ENCODE measurements around the gene GPR183.

The GPR183 gene

DNA sequence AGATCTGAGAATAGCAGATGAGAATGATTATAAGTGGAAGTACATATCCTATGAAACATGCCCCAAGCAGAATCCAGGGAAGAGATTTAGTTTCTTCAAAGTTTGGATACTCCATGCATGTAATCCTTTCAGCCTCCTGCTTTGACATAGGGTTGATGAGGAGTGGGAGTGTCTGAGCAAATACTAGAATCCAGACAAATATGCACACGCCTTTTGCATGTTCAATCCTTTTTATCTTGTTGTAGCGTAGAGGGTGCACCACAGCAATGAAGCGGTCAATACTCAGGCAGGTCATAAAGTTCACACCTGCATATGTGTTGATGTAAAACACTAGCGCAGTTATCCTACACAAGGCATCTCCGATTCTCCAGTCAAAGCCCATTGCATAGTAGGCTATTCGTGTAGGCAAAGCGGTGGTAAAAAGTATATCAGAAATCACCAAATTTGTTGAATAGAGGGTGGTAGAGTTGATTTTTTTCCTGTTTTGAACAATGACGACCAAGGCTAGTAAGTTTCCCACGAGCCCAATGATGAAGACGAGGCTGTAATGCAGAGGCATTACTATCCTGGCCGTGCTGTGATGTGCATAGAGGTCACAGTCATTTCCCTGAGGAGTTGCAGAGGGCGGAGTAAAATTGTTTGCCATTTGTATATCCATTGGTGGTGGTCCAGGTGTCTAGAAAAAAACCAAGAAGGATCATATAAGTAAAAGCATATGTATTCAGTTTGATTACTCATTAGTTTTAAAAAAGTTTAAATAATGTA is 11.5 kb downstream of the GPR183 start:
- no peak for DNase-seq (ENCODE audit: low spot score)

DNA sequence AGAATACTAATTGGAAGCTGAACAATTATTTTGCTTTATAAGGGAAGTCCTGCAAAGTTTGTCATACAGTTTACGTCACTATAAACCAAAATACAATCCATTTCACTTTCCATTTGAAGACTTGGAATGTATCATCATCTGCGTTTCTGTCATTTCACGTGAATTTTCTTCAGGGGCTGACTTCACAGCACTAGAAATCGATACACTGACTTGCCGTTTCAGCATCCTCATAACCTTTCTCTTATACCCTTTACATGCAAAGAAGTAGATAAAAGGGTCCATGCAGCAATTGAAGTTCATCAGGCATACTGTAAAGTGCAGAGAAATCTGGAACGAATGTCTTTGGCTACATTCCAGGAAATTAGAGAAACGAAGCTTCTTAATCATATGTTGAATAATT is 12.2 kb downstream of the GPR183 start:
- DNase-seq (ENCODE audit: low spot score): no peak

DNA sequence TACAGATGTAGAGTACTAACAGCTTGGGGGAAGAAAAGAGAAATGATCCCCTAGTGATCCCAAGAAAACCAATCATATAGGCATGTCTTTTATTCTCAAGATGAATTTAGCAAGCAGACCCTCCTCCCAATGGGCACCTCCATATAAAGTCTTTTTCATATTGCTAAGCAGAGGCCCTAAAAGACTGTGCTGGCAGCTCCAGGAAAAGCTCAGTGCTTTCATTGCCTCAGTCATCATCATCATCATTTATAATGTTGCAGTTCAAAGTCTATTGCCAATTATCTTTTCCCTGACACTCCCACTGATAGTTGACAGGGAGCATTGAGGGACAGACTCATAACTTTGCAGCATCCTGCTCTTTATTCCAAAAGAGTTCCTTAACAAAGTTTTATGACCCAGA is 13.0 kb downstream of the GPR183 start:
- DNase-seq (ENCODE audit: low spot score): no peak

DNA sequence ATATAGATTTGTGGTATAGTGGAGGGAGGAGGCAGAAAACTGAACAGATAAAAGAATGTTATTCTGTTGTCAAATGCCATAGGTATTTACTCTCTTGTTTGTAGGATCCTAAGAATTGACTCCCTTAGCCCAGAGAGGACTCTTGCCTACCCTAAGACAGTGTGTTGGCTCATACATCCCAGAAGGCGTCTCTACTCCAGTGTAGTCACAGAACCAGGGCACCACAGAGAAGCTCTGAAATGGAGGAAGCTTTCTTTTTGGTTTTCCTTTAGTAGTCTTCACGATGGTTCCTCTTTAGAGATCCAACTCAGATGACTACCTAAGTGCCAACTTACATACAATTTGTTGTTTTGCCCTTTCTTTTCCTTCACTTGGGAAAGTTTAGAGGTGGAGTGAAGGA is 14.0 kb downstream of the GPR183 start:
- DNase-seq (ENCODE audit: low spot score): no peak

DNA sequence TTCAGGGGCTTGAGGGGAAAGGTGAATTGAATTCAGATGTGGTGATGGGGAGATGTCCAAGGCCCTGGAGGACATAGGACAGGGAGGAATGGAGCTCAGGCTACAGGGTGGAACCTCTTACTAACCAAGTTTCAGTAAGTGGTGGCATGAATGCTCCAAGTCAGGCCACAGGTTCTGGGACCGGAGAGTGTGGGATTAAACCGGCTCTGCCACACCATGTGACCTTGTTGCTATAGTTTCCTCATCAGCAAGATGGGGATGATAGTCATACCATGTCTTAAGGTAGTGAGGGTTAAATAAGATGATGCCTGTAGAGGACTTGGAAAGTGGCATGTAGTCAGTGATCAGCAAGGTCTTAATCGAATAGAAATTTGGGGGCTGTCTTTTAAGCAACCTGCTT is 16.3 kb downstream of the GPR183 start:
- no peak for DNase-seq (ENCODE audit: low spot score)

DNA sequence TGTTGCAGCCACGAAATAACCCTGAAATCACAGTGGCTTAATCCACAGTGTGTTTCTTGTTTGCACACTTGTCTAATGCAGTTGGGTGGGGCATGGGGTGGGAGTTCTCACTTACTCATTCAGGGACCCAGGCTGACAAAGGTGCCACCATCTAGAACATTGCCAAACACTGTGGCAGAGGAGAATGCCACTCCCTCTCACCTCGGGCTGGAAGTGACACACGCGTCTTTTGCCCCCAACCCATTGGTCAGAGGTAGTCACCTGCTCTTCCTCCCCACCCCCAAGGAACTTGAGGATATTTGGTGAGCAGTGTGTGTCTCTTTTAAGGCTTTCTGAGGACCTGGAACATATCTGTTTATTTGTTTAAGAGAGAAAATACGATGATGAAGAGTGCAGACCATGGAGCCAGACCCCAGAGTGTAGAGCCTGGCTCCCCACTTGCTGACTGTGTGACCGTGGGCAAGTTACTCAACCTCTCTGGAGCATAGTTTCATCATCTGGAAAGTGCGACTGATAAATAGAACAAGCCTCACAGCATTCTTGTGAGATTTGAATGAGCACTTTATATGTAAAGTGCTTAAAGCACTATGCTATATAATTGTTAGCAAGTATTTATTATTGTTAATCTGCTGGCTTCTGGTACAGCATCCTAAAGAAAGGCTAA is 17.4 kb downstream of the GPR183 start:
- no peak for DNase-seq (ENCODE audit: low spot score)

DNA sequence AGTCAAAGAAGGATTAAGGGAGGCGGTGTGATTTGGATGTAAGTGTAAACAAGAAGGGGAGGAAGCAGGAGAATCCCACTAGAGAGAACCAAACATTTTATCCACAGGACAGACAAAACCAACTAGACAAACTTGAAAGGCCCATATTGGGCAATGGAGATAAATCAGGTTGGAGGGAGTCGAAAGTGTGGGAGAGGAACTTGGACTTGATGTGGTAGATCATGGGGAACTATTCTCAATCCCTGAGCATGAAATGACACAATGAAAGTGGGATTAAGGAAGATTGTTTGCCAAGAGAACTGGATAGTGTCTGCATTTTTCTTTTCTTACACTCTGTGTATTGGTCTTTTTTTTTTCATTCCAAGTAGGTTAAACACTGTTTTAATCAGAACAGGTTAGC is 17.9 kb downstream of the GPR183 start:
- no peak for DNase-seq (ENCODE audit: low spot score)

DNA sequence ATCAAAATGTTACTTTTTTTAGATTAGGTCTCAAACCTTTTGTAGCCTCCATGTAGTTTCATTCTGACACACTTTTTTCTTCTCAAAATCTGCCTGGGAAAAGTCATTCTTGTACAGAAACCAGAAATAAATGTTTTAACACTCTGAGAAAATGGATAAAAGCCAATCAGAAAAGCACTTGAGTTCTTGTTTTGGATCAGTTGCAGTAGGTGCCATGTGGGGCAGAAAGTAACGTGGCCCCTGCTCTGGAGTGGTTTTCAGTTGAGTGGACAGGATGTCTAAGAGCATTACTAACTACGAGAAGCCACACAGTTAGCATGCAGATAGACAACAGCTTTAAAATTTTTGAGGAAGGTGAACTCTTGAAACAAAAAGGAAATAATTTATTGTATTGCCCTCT is 19.1 kb downstream of the GPR183 start:
- DNase-seq (ENCODE audit: low spot score): no peak

DNA sequence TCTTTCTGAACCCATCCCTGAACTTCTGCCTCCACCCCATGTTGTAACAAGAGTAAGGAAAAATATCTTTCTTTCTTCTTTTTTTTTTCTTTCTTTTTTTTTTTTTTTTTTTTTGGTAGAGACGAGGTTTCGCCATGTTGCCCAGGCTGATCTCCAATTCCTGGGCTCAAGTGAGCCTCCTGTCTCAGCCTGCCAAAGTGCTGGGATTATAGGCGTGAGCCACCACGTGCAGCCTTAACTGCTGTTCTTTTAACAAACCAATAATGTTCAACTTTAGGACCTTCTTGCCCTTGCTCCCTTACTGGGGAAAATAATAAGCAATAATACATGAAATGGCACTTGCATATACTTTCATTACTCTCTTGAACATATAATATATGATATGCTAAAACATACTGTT is 19.6 kb downstream of the GPR183 start:
- DNase-seq (ENCODE audit: low spot score): no peak

DNA sequence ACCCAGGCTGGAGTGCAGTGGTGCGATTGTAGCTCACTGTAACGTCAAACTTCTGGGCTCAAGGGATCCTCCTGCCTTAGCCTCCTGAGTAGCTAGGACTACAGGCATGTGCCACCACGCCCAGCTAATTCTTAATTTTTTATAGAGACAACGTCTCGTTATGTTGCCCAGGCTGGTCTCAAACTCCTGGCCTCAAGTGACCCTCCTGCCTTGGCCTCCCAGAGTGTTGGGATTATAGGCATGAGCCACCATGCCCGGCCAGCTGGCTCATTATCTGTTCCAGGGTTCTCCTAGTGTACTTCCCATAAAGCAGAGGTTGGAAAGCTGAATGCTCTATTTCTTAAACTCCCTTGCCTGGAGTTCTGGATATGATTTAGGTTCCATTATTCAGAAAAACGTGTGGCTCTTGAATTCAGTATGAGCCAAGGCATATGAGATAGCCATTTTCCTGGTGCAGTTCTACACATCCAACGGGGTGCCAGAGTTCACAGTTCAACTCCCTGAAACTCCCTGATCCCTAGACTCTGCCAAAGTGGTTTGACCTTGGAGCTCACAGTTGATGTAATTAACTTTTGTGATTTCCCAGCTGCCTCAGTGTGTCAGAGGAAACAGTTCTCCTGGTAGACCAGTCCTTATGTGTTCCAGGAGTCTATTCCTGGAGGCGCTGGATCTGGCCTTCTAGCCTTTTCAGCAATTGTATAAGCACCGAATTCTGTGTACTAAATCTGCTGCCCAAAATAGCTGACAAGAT is 21.6 kb downstream of the GPR183 start:
- DNase-seq (ENCODE audit: low spot score): no peak

DNA sequence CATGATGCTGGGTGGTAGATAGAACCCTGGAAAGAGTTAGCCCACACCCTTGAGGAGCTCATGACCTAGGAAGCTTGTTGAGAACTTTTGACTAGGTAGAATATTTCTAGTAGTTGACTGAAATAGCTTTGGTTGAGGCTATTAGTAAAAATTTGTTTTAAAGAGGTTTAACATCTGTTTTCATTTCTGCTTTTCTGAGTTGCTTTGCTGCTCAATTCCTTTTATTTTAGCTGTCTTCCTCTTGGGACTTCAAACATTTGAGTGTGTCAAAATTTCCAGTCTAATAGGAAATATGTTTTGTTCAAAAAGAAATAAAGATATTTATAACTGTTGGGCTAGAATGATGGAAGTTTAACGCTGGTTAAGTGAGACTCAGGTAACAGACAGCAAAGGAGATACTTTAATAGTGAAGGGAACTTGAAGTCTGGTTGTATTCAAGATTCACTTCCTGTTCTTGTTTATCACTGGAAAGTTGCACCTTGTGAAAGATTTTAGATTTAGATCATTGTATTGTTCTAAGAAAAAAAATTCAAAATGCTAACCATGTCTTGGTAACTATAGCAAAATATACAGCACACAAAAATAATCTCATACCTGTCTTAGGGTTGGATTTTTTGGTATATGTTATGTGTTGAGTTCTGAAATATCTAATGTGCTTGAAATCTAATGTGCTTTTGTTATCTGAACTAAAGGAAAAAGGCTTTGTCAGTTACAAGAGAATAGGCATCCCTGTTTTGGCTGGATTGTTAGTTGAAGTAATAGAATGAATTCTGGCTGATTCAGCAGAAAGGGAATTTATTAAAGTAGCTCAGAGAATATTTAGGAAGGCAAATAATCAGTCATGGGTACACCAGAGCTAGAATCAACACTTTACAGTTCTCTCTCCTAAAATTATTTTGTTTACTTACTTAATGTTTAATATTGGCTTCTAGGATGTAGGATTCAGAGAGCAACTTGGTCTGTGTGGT is 24.7 kb downstream of the GPR183 start:
- no peak for DNase-seq (ENCODE audit: low spot score)

DNA sequence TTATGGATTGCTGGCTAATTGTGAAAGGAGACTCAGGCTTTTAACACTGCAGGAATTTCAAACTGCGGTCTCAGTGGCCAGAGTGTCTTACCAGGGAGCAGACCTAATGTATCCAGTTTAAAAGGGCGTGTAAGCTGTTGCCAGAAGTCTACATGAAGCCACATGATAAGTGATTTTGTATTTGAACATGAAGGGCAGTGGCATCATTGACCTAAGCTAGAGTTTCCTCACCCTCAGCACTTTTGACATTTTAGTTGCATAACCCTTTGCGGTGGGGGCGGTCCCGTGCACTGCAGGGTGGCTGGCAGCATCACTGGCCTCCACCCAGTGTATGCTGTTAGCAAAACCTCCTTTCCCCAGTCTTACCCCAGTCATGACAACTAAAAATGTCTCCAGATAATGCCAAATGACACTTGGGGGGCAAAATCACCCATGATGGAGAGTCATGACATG is 25.4 kb downstream of the GPR183 start:
- DNase-seq (ENCODE audit: low spot score): no peak

DNA sequence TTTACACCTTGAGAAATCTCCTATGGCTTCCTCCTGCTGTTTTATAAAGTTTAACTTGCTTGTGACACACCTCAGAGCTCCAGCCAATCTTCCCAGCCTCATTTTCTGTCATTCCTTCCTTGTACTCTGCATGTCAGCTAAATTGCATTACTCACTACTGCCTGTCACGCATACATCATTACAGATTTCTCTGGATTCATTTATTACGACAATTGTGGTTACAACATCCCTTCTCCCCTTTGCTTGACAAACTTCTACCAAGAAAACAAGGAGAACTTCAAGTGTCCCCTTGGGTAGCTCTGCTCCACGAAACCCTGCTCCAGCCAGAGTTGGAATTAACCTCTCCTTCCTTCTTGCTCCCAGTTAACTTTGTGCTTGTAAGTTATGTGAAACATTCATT is 27.0 kb downstream of the GPR183 start:
- no peak for DNase-seq (ENCODE audit: low spot score)

DNA sequence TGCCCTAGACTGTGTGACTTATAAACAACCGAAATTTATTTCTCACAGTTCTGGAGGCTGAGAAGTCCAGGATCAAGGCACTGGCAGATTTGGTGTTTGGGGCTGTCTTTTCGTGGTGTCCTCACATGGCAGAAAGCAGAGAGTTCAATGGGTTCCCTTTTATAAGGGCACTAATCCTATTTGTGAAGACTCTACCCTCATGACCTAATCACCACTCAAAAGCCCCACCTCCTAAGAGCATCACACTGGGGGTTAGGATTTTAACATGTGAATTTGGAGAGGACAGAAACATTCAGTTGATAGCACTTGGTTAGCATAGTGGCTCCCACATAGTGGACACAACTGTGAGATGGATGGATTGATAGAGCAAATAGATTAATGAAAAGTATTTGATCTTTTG is 27.6 kb downstream of the GPR183 start:
- DNase-seq (ENCODE audit: low spot score): no peak

DNA sequence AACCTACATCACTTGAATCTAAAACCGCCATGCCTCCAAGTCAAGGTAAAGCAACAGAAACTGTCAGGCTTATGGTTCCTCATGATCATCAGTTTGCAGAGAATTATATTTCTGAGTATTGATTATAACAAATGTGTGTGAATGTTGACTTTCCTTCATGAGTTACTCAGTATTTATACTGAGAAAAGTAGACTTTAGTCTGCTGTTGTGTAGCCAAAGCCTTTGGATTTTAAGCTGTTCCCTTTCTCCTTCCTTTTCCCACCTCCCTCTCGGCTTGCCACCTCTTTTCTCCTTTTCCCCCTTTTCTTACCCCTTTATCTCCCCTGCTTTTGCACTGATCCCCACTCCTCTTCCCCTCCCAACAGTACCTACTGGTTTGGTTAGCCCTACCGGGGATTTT is 28.4 kb downstream of the GPR183 start:
- no peak for DNase-seq (ENCODE audit: low spot score)

DNA sequence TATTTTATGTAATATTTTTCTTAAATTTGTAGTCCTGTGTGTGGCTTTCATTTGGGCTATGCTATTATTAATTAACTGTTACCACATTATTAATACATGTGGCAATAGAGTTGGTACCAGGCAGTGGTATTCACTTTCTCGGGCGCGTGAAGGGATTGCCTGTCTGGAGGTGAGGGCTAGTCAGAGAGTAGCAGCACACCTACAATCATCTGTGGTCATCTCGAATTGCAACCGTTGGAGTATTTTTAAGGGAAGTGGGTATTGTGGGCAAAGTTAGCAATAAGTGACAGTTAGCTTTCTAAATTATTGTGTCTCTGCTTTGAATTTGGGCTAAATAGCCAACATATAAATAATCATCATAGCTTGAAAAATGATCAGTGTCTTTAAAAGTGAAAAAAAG is 29.0 kb downstream of the GPR183 start:
- DNase-seq (ENCODE audit: low spot score): no peak

DNA sequence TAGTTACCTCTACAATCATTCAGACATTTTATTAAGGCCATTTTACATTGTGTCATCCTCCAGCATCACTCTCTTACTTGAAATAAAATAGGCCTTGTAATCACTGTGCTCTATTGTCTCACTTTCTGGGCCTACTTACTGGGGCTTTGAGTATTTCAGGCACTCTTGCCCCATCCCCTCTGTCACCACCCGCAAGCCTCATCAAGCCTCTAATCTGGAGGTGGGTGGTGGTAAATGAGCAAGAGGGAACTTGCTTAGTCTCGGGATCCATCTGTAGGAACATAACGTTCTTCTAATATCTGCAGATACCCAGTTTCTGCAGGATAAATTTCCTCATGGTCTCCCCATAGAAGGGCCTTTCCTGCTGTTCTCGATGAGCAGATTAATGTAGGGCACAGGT is 29.6 kb downstream of the GPR183 start:
- DNase-seq (ENCODE audit: low spot score): no peak

DNA sequence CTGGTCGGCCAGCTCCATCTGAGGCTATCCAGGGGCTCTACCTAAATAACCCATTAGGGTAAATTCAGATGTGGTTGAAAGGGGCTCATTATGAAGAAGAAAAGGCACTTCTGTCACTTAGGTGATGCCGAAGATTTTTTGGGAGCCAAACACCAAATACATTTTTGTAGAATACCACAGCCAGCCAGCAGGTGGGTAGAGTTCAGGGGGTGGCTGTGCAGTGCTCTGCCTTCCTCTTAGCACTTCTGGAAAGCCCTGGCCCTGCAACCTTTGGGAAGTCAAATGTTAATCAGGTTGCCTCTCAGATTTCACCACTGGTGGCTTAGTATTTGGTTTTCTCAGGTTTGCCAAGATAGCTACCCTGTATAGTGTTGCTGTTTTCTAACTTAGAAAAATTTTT is 30.5 kb downstream of the GPR183 start:
- DNase-seq (ENCODE audit: low spot score): no peak

DNA sequence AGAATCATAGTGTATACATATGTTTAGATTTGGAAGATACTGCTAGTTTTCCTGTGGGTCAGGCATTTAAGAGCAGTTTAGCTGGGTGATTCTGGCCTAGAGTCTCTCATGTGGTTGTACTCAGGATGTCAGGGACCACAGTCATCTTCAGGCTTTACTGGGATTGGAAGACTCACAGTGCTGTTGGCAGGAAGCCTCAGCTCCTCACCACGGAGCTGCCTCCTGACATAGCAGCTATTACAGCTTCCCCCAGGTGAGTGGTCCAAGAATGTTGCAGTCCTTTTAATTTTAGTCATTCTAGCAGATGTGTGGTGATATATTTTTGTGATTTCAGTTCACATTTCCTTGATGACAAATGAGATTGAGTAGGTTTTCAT is 32.1 kb downstream of the GPR183 start:
- no peak for DNase-seq (ENCODE audit: low spot score)

DNA sequence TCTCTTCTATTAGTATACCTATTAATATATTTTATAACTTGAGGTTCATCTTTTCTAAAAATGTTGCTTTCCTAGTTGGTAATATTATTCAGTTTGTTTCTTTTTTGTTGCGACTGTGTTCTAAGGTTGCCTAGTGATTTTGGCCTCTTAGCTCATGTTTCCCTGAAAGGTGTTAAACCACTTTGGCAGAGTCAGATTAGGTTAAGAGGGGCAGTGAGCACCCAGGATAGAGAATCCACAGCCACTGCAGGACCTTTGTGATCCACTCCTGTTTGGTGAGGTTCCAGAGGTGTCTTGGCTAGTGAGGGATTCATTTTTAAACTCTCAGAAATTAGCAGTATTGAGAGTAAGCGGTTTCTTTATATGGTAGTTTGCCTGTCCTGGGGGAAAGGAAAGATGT is 34.1 kb downstream of the GPR183 start:
- no peak for DNase-seq (ENCODE audit: low spot score)

DNA sequence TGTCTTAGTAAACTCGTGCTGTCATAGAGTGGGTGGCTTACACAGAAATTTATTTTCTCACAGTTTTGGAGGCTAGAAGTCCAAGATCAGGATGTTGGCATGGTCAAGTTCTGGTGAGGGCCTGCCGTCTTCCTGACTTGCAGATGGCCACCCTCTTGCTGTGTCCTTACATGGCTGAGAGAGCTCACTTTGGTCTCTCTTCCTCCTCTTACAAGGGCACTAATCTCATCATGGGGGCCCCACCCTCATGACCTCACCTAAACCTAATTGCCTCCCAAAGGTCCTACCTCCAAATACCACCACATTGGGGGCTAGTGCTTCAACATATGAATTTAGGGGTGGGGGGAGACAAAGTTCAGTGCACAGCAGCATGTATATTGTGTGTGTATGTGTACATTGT is 34.7 kb downstream of the GPR183 start:
- DNase-seq (ENCODE audit: low spot score): no peak

DNA sequence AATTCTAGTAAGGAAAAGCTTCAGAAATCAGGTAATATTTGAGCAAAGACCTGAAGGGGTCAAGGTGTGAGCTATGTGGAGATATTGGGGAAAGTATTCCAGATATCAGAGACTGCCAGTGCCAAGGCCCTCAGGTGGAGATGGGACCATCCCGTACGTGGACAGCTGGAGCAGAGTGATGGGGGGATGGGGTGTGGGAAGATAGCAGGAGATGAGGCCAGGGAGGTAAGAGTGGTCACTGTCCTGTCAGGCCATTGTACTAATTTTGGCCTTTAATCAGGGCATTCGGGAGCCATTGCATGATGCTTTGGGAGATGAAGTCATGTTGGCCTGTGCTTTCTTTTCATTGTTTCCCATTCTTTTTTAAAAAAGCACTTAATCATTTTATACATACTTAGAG is 36.0 kb downstream of the GPR183 start:
- no peak for DNase-seq (ENCODE audit: low spot score)
